NOMO-1 (cell line): Measurements from ENCODE around the gene ATP6V0D1.
A peak's percentile ranks its signal among the peaks of the same experiment; 100 is the strongest.

Source experiments
- DNase-seq, 2 experiments: peaks; one replicate each; lab custom pipeline; 2025; ENCODE audit not compliant: unreplicated experiment in 2 of 2; lab: John Stamatoyannopoulos, UW

ATP6V0D1 gene

DNA sequence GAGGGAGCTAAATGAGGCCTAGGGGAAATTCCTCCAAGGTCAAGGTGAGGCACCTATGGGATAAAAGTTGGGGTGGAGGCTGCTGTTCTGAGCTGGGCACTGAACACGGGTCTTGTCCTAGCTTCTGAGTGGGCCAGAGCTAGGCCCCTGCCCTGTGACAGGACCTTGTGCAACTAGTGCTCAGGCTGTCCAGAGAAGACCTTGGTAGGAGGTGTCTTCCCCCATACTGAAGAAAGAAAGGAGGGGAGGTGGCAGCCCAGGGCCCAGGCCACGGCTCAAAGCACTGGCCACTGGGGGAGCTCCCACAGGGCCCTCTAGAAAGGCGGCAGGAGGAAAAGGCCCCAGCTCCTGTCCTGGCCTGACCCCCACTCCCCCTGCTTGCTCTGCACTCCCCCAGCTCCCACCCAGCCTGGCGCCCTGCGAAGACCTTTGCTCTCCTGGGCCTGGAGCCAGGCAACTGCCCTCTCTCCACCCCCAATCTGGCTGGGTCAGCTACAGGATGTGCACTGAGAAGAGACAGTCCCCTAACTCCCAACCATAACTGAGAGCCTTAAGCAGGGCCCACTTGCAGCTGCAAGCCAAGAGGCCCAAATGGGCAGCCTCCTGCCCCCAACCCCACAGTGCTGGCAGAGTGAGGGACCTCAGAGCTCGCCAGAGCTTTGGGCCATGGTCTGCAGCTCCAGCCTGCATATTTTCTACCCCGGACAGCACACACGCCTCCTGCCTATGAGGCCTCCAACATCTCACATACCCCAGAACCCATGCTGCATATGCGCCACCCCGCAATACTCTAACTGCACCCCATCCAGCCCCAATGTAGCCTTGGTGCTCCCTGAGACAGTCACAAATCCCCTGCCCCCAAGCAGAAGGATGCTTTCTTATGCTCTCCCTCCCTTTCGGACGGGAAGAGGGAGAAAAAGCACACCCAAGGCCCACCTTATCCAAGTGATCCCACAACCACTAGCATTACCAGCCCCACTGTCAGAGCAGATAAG, 34.7 kb downstream of the ATP6V0D1 start:
- no peak for DNase-seq

- no peak for DNase-seq
Observed at GRCh38 chr16:67445441-67445912, 35.5 kb downstream of the ATP6V0D1 start.

DNA sequence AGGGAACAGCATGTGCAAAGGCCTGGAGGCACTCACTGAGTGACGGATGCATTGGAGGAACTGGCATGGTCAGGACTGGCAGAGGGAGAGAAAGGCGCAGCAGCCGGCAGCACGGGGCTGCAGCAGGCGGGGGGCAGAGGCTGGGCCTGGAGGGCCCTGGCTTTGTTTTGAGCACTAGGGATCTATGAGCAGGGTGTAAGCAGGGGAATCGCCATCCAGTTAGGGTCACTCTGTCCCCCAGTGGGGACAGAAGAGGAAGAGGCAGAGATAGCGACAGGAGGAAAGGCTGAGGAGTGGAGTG, 35.9 kb downstream of the ATP6V0D1 start:
- no peak for DNase-seq

- DNase-seq: no peak
Observed at GRCh38 chr16:67444259-67445125, 36.5 kb downstream of the ATP6V0D1 start.

DNA sequence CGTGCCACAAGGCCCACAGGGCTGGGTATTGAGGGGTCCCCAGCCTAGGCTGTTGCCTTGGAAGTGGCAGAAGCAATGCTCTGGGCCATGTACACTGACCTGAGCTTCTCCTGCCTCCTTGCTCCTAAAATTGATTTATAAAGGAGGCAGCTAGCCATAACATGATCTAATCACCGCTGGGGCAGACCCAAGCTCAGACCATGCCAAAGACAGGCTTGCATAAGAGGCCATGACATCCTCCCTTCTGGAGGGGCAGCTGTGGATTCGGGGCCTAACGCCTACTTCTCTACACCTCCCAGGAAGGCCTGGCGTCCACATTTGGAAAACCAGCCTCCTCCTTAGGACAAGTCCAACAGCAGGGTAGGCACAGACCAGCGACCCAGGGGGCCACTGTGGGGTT, 37.7 kb downstream of the ATP6V0D1 start:
- no peak for DNase-seq

DNA sequence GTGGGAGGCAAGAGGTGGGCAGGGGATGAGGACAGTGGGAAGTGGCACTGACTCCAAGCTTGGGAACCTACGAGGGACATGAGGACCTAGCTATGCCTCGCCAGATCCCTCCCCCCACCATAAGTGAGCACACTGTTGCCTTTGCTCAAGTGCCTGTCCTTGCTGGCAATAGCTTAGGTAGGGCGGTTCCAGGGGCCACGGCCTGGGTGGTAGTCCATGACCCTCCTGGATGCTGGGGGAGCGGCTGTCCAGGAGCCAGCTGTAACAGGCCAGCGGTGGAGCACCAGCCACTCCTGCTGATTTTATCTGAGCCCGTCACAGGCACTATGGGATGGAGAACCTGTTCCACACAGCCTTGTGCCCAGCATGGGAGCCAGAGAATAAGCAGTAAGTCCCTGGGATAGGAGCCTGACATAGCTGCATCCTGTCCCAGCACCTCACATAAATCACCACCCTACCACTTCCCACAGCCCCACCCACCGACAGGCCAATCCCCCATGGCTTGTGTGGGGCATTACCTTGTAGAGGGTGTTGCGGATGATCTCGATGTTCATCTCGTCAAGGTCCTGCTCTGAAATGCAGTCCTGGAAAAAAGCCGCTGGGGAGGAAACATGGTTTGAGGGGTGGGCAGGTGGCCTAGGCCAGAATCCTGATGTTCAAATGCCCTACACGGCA, 38.2 kb downstream of the ATP6V0D1 start:
- no peak for DNase-seq

- no peak for DNase-seq
Observed at GRCh38 chr16:67441907-67442306, 39.0 kb downstream of the ATP6V0D1 start.

GRCh38 chr16:67441271-67441753, 39.6 kb downstream of the ATP6V0D1 start:
- DNase-seq: no peak

DNA sequence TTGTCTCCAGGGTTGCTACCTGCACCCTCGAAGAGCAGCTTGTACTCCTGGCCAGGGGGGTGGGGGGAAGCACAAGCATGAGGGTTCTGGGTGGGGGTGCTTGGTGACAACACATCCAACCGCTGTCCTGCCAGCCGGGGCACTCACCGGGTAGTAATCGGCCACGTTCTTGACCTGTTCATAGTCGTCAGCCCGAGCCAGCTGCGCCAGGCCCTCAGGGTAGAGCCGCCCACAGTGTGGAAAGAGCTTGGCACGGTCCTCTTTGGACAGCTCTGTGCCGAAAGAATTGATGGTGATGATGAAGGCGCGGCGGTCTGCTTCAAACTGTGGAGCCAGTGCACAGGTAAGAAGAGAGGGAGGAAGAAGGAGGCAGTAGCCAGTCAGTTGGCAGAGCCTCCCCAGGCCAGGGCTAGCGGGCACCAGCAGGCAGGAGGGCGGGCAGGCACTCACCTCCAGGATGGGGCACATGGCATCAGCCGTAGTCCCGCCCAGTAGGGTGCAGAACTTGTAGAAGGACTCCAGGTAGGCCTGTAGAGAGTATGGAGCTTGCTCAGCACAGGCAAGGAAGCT, 42.0 kb downstream of the ATP6V0D1 start:
- DNase-seq: no peak

DNA sequence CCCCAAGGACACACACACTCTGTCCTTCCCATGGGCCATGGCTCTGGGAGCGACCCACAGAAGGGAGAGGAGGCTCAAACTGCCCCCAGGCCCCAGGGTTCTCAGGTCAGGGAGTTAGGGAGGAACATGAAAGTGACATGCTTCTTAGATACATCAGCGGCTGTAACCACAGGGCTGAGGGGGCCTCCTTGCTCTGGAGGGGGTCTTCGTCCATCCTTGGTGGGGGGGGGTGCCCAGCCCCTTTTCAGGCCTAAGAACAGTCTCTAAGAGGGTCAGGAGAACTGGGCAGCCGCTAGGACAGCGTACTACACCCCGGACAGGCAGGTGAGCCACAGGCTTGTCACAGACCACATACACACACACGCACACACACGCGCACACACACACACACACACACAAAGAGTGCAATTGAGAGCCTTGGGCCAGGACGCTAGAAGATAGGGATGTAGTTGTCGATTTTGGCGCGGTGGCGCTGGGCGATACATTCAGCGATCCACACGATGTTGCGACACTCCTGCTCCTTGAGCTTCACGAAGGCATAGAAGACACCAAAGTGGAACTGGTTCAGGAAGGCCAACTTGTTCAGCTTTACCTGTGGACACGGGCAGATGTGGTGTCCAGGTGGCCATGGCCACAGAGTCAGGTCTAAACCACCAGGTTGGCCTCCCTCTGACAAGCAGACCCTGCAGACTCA, 42.7 kb downstream of the ATP6V0D1 start:
- DNase-seq: no peak

DNA sequence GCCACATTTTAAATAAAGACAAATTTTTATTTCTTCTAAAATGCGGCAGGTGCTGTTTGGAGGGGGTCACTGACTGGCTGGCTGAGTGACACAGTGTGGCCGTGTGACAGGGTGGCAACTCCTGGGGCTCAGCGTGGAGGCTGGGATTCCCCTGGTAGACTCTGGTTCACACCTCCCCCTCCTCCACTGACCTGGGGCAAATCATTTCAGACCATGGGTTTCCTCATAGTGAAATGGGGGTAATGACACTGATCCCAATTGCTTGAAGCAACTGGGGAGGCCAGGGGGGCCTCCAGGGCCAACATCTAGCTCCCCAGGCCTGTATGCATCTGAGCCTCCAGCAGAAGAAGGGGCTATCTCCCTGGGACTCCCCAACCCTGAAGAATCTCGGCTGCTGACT, 43.4 kb downstream of the ATP6V0D1 start:
- no peak for DNase-seq

DNA sequence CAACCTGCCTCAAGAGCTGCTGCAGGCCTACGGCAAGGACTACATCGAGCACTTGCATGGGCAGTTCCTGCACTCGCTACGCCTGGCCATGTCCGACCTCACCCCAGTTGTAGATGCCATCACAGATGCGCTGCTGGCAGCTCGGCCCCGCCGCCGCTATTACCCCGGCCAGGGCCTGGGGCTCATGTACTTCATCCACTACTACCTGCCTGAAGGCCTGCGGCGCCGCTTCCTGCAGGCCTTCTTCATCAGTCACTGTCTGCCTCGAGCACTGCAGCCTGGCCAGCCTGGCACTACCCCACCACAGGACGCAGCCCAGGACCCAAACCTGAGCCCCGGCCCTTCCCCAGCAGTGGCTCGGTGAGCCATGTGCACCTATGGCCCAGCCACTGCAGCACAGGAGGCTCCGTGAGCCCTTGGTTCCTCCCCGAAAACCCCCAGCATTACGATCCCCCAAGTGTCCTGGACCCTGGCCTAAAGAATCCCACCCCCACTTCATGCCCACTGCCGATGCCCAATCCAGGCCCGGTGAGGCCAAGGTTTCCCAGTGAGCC, 44.2 kb downstream of the ATP6V0D1 start:
- DNase-seq: no peak

- DNase-seq: no peak
Observed at GRCh38 chr16:67435758-67436164, 45.2 kb downstream of the ATP6V0D1 start.

GRCh38 chr16:67433131-67433719, 47.7 kb downstream of the ATP6V0D1 start:
- DNase-seq: no peak

GRCh38 chr16:67432506-67432890, 48.5 kb downstream of the ATP6V0D1 start:
- no peak for DNase-seq

DNA sequence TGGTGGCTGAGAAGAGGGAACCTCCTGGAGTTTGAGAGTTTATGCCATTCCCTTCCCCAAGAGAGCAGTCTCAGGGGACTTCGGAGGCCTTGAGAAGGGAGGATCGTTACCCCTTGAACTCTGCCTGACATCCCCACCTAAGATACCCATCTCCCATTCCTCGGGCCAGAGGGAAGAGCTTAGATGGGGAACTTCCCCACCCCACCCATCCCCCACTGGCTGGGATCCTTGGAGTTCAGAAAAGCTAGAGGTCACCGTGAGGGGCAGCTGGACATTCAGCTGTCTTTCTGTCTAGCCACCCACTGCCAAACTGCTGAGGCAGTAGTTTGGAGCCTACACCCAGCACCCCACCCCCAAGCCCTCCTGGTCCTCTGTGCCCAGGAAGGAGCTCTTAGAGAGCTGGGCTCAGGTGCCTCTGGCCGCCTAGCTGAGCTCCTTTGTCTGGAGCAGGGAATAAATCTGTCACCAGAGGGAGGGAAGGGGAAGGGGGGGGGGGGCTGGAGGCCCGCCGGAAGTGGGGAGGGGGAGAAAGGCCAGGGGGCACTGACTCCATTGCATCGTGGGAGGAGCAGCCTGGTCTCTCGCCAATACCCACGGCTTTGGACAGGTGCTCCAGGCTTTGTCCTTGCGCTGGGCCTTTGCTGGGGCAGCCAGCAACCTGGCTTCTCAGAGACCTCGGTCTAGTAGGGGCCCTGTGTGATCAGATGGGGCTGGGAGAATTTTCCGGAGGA, 49.0 kb downstream of the ATP6V0D1 start:
- DNase-seq: no peak

- DNase-seq: peak; percentile 23 to 50
Observed at GRCh38 chr16:67430977-67431774, 49.8 kb downstream of the ATP6V0D1 start, which contains the start of gene HSD11B2. HSD11B2 (plus strand) TSS chr16:67431121; CDS start chr16:67431249, 128 bp downstream.

DNA sequence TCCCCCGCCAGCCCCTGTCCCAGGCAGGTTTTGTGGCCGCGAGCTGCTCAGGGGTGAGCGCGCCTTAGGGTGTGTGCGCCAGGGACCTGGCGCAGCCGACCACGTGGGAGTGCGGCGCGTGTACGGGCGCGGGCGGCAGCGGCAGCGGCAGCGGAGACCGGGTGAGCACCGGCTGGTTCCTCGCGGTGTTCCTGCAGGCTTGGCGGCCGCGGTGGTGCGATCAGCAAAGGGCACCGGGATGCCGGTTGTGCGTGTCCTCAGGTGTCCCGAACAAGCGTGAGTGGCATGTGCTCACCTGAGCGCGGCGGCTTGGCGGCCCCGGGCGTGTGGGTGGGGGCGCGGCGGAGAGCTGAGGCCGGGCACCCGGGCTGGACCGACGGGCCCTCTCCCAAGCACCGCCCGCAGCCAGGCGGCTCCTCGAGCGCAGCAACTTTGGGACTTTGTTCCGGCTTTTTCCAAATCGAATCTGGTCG, 50.4 kb downstream of the ATP6V0D1 start:
- DNase-seq: no peak
